ENCODE results near the gene CUX1.
A peak's percentile ranks its signal among the peaks of the same experiment; 100 is the strongest.
"Not testable (repeated sequence)": the region's sequence is repeated elsewhere in the genome, so short reads cannot be mapped to it uniquely, and the experiment has no call there.

The CUX1 gene

DNA sequence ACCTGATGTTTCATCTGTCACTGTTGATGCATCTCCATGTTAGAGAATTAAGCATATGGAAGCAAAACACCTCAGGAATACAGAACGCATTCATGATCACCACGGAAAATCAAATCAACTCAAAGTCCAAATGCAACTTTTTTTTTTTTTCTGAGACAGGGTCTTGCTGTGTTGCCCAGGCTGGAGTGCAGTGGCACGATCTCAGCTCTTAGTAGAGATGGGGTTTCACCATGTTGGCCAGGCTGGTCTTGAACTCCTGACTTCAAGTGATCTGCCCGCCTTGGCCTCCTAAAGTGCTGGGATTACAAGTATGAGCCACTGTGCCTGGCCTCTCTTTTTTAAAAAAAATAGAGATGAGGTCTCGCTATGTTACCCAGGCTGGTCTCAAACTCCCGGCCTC lies 50.3 kb downstream of the CUX1 start:
- H3K27ac ChIP-seq (ENCODE audit: extremely low read depth, low read depth, low read length); H3K4me3 ChIP-seq (ENCODE audit: low read depth, low read length); POLR2A ChIA-PET; H3K36me3 ChIP-seq (ENCODE audit: control insufficient read depth in 2 of 2, insufficient read depth in 1 of 2, low read length in 2 of 2); H3K9me3 ChIP-seq (ENCODE audit: control insufficient read depth, insufficient read depth, low read depth, low read length): not testable (repeated sequence)
- H3K4me1 ChIP-seq (ENCODE audit: control insufficient read depth, insufficient read depth, low read length): peaks cover 12% of the 10 kb centered on the region
- peak; percentile 88 for TF ChIP-seq ZNF121 (tag by site-specific recombination; IDR thresholded peaks at IDR 0.05)
- CTCF ChIA-PET: interaction anchor here (0.5 kb wide), 1 partner anchor 10 kb away, joined by 5 read pairs; no protein-coding TSS in a partner anchor

GRCh38 chr7:101868191-101868950 lies 50.9 kb downstream of the CUX1 start:
- H3K9me3 ChIP-seq (ENCODE audit: control insufficient read depth, insufficient read depth, low read depth, low read length): no peaks in the 10 kb centered on the region
- H3K4me1 ChIP-seq (ENCODE audit: control insufficient read depth, insufficient read depth, low read length): peaks cover 7% of the 10 kb centered on the region; the same call in 1 of the 2 replicates
- TF ChIP-seq SCRT2 (tag by site-specific recombination; IDR thresholded peaks at IDR 0.05) (peak; percentile 79), SP3 (tag by site-specific recombination; IDR thresholded peaks at IDR 0.05) (no peak), SCRT1 (tag by site-specific recombination; IDR thresholded peaks at IDR 0.05; ENCODE audit: borderline replicate concordance) (peak; percentile 32; the same call in 1 of the 2 replicates), ZFHX2 (tag by site-specific recombination; conservative IDR thresholded peaks at IDR 0.05) (peak; percentile 23; the same call in 1 of the 2 replicates)
- TF ChIP-seq, protein P1, sequence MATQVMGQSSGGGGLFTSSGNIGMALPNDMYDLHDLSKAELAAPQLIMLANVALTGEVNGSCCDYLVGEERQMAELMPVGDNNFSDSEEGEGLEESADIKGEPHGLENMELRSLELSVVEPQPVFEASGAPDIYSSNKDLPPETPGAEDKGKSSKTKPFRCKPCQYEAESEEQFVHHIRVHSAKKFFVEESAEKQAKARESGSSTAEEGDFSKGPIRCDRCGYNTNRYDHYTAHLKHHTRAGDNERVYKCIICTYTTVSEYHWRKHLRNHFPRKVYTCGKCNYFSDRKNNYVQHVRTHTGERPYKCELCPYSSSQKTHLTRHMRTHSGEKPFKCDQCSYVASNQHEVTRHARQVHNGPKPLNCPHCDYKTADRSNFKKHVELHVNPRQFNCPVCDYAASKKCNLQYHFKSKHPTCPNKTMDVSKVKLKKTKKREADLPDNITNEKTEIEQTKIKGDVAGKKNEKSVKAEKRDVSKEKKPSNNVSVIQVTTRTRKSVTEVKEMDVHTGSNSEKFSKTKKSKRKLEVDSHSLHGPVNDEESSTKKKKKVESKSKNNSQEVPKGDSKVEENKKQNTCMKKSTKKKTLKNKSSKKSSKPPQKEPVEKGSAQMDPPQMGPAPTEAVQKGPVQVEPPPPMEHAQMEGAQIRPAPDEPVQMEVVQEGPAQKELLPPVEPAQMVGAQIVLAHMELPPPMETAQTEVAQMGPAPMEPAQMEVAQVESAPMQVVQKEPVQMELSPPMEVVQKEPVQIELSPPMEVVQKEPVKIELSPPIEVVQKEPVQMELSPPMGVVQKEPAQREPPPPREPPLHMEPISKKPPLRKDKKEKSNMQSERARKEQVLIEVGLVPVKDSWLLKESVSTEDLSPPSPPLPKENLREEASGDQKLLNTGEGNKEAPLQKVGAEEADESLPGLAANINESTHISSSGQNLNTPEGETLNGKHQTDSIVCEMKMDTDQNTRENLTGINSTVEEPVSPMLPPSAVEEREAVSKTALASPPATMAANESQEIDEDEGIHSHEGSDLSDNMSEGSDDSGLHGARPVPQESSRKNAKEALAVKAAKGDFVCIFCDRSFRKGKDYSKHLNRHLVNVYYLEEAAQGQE (tag by site-specific recombination; IDR thresholded peaks at IDR 0.05): no peak
- ChIA-PET POLR2A (no interaction called here), CTCF (no interaction called here)
- H3K36me3 ChIP-seq (ENCODE audit: control insufficient read depth in 2 of 2, insufficient read depth in 1 of 2, low read length in 2 of 2): no peaks in the 10 kb centered on the region; a peak in 1 of 3 replicates
- H3K4me3 ChIP-seq (ENCODE audit: low read depth, low read length): no peak overlapping the region
- no peak overlapping the region for H3K27ac ChIP-seq (ENCODE audit: extremely low read depth, low read depth, low read length)

DNA sequence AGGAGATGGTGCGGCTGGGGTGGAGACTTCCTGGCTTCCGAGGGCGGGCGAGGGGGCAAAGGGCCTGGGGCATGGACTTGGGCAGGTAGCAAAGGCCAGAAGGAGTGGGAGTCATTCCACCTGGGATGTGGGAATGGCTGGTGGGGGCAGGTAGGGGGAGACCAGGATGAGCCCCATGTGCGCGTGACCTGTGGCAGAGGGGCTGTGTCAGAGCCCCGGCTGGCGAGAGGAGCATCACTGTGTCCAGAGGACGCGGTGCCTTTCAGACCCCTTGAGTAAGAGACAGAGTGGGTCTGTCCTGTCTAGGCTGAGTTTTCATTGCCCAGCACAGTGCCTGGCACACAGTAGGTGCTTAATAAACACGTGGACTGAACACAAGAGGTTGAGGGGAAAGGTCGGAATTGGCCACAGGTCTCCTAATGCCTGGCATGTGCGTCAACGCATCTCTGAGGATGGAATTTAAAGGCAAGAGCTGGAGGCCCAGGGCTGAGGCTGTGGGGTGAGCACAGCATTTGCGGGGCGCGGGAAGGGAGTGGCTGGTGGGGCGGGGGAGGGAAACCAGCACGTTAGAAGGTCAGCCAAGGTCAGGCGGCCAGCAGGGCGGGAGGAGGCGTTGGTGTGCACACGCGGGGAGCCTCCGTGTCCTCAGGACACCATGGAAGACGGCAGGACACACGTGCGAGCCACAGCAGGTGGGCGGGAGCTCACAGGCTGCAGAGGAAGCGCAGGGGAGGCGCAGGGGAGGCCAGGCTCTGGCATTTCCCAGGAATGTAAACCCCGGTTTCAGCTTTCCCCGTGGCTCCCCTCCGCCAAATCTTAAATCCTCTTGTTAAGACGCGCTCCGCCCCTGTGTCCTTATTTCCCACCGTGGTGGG lies 51.8 kb downstream of the CUX1 start:
- no peaks in the 10 kb centered on the region; a peak in 1 of 3 replicates for H3K36me3 ChIP-seq (ENCODE audit: control insufficient read depth in 2 of 2, insufficient read depth in 1 of 2, low read length in 2 of 2)
- H3K4me1 ChIP-seq (ENCODE audit: control insufficient read depth, insufficient read depth, low read length): peaks cover 7% of the 10 kb centered on the region; the same call in 1 of the 2 replicates
- ChIA-PET CTCF (no interaction called here), POLR2A (no interaction called here)
- no peaks in the 10 kb centered on the region for H3K9me3 ChIP-seq (ENCODE audit: control insufficient read depth, insufficient read depth, low read depth, low read length)
- no peak for TF ChIP-seq ZNF174 (tag by site-specific recombination; IDR thresholded peaks at IDR 0.05)
- no peak for TF ChIP-seq ZNF394 (tag by site-specific recombination; IDR thresholded peaks at IDR 0.05; ENCODE audit: borderline replicate concordance)
- TF ChIP-seq ZNF324 (tag by site-specific recombination; IDR thresholded peaks at IDR 0.05): no peak
- peak; percentile 80 for TF ChIP-seq WT1 (tag by site-specific recombination; IDR thresholded peaks at IDR 0.05)
- TF ChIP-seq ZIC2 (tag by site-specific recombination; IDR thresholded peaks at IDR 0.05): peak; percentile 52
- no peak for TF ChIP-seq GLI4 (tag by site-specific recombination; IDR thresholded peaks at IDR 0.05)
- TF ChIP-seq ZNF341 (tag by site-specific recombination; IDR thresholded peaks at IDR 0.05; ENCODE audit: low read depth): peak; percentile 31; the same call in 1 of the 2 replicates
- no peak for TF ChIP-seq ZSCAN16 (tag by site-specific recombination; IDR thresholded peaks at IDR 0.05)
- 0 out of 2 replicates have a peak, but pooled peaks have one; percentile 9 for TF ChIP-seq KLF1 (tag by site-specific recombination; IDR thresholded peaks at IDR 0.05)
- TF ChIP-seq, protein P2, sequence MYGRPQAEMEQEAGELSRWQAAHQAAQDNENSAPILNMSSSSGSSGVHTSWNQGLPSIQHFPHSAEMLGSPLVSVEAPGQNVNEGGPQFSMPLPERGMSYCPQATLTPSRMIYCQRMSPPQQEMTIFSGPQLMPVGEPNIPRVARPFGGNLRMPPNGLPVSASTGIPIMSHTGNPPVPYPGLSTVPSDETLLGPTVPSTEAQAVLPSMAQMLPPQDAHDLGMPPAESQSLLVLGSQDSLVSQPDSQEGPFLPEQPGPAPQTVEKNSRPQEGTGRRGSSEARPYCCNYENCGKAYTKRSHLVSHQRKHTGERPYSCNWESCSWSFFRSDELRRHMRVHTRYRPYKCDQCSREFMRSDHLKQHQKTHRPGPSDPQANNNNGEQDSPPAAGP (tag by site-specific recombination; IDR thresholded peaks at IDR 0.05): no peak
- no peak overlapping the region for H3K4me3 ChIP-seq (ENCODE audit: low read depth, low read length)
- H3K27ac ChIP-seq (ENCODE audit: extremely low read depth, low read depth, low read length): no peak overlapping the region
